Liver (tissue), 2 donors: Measurements from ENCODE around the gene AP3M1.

Experiments
- CTCF ChIP-seq: fragments of 150-350 bp; IDR thresholded peaks from 2 replicates; pipeline ENCODE4 v1.5.1; 2017; ENCODE audit warnings: improper control_type of control experiment, low read depth, low read length; ENCODE audit not compliant: missing input control
- TF ChIP-seq, protein P1 (sequence below): IDR thresholded peaks from 2 replicates; pipeline ENCODE4 v1.6.1; 2016; ENCODE audit warnings: antibody characterized with exemption
- donor health status: healthy.

- TF ChIP-seq, protein P1, sequence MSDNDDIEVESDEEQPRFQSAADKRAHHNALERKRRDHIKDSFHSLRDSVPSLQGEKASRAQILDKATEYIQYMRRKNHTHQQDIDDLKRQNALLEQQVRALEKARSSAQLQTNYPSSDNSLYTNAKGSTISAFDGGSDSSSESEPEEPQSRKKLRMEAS, result no peak
- no peak for TF ChIP-seq CTCF
Observed at GRCh38 chr10:74151879-74152722, 1.5 kb upstream of the AP3M1 start.
